Measurements from ENCODE around the gene CORO2B.
"Not testable (repeated sequence)": the region's sequence is repeated elsewhere in the genome, so short reads cannot be mapped to it uniquely, and the experiment has no call there.

Gene CORO2B

DNA sequence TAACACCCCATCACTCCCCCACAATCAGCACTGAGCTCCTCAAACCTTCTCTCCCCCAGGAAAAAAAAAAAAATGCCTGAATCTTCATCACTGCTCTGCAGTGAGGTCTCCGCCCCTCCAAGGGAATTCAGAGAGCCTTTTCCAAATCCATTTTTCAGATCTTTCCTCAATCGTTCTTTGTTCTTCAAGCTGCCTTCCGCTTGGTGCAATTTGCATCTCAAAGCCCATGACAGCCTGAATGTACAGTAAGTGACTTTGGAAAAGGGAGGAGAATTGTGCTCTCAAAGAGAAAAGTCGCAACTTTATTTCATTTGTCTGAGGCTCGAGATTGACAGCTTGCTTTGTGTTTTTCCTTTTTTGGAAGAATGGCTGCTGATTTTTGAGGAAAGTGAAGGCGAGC, 75.0 kb downstream of the CORO2B start:
- no peak for DNase-seq

DNA sequence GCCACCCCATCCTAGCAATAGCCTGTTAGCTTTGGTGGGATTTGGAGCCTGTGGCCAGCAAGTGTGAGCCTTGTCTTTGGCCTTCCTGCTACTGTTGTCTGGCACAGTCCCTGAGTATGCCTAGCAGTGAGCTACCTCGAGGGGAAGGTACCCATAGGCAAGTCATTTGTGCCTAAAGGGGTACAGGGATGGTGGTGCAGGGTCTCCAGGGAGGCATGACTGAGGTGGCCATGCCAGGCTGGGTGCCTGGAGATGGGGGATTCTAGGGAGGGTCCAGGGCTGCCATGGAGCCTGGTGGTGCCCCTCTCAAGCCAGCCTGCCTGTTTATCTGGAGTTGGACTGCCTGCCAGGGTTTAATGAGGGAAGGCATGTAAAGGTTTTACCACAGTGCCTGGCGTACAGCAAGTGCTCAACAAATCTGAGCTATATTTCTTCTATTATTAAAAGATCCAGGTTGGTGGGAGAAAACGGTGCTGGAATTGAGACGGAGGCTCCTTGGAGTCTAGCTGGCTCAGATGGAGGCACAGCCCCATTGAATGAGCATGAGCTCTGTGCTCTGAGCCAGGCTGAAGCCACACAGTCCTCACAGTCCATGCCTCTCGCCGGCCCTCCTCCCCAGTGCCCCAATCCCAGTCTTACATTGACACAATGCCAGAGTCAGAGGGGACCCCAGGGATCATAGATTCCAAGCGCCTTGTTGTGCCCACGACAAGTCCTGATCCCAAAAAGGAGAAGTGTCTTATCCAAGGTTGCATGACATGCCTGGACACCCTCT, 76.2 kb downstream of the CORO2B start:
- no peak for DNase-seq

DNA sequence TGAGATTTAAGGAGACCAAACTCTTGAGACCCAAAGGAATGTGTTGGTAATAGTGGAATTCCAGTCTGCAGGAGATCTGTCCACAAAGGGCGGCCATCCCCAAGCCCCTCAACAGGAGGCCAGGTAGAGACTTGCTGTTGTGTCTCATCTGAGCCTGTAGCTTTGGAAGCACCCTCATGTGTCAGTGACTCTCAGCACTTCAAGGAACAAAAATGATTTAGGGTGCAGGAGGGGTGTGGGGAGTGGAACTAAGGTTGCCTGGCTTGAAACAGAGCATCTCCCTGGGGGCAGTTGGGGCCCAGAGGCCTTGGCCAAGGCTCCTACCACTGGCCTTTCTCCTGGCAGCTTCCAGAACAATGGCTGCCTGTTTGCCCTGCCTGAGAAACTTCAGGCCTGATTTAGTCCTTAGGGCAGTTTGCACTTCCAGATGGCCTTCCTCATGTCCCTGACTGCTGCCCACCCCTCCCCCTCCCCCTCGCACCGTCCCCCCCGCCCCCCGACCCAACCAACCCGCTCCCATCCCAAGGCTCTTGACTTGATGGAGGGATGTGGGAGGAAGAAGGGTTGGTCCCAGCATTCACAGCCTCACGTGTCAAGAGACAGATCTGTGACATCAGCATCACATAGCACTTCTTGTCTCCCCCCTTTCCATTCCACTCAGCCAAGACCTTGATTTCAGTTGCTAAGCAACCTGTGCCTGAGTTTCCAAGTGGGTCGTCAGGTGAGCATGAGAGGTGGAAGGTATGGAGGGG, 77.1 kb downstream of the CORO2B start:
- DNase-seq: no peak

DNA sequence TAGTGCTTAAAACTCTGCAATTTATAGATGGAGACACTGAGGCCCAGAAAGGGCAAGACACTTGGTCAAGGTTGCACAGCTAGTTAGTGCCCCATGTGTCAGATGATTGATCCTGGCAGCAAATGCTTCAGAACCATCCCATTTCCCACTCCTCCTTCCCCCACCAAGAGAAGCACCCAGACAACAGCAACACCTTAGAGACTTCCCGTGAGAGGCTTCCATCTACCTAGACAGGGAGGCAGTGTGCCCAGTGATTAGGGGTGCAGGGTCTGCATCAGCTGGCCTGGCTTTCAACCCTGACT, 77.6 kb downstream of the CORO2B start:
- DNase-seq: no peak

DNA sequence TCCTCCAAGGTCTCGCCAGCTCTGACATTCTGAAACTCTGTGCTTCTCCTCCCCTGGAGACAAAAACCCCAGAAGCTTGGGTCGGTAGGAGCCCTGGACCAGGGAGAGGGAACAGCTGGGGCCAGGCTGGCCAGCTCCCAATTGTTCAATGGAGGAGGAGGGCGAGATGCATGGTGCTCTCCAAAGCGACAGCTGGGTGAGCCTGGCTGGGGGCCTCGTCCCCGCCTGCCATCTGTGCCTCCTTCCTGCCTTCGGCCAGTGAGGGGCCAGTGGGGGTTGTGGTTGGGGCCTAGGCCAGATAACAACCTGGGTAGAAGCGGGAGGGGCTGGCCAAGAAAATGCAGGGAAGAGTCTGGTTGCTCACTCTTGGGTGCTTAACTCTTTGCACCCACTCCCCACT, 79.4 kb downstream of the CORO2B start:
- no peak for DNase-seq

DNA sequence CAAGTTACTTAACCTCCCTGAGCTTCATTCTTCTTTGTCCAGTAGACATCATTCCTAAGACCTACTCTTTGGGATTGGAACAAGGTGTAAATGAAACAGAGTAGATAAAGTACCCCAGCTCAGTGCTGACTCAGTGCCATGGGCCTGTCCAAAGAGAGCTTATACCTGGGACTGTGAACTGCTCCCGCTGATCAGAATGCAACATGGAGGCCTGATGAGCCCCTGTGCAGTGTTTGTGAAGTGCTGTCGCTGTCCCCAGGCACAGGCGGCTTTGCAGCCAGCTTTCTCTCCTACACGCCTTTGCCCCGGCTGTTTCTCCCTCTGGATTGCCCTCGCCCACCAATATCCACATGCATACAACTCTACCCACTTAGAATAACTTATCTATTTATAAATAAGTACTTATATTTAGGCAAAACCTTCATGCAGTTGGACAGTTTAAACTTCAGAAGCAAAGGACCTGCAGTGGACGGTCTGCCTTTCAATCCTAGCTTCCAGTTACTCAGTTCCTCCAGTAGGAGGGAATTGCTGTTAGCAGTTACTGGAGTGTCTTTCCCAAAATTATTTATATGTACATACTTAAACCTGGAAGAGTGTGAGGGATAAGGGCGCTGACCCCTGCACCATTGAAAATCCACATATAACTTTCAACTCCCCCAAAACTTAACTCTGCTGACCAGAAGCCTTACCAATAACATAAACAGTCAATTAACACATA, 80.0 kb downstream of the CORO2B start:
- DNase-seq: no peak

DNA sequence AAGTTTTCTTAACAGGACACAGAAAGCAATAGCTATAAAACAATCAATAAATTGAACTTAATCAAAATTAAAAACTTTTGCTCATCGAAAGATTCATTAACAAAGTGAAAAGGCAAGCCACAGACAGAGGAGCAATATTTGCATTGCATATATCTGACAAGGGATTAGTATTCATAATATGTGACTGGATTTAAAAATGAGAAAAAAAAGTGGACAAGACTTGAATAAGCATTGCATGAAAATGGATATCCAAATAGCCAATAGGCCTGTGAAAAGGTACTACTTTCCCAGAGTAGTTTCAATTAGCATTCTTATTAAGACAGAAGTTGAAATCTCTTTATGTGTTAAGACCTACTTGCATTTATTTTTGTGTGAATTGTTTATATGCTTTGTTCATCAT, 84.7 kb downstream of the CORO2B start:
- DNase-seq: no peak

DNA sequence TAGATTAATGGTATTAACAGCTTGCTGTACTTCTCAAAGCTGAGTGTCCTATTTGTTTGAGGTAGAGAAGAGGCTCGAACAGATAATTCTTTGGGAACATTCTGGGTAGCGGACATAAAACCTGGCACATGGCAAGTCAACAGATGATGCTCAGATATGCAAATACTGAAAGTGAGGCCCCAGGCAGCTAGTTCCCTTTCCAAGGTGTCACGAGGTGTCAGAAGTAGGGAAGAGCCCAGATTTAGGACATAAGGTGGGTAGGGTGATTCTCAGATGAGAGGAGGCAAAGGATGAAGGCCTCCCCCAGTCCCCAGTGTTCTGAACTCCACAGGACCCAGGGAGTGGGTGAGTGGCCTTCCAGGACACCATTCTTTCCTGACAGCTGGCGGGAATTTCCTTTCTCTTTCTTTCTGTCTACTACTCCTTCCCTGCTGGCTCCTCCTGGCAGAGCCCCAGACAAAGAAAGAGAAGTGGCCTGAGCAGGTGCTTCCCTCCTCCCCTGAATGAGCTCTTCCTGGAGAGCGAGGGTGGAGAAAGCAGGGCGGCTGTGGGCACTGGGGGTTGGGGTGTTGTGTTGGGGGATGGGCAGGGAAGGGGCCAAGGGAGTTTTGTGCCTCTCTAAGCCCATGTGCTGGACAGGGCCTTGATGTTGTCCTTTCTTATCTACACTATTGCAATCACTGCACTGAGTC, 87.5 kb downstream of the CORO2B start:
- no peak for DNase-seq

DNA sequence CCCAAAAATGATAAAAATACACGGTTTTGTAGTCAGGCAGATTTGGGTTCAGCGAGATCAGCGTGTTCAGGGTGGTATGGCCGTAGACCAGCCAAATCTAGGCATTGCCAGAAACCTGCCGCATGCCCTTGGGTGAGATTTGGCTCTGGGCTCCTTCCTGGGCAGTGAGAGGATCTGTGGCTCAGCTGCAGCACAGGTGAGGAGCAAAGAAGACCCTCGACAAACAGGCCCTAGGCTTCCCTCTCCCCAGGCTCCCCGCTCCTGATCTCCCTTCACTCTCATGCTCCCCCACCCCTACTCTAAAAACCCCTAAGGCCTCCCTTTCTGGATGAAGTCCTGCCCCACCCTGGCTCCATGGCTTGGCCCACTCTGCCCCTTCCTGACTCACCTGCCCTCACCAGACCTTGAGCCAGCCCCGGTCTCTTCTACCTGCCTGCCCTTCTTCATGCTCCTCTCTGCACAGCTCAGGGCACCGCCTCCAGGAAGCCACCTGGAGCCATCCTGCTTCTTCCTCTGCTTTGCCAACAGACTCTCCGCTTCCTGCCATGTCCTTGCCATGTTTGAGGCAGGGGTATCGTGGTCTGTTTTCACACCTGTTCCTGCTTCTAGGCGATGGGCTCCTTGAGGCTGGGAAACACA, 88.1 kb downstream of the CORO2B start:
- DNase-seq: no peak

DNA sequence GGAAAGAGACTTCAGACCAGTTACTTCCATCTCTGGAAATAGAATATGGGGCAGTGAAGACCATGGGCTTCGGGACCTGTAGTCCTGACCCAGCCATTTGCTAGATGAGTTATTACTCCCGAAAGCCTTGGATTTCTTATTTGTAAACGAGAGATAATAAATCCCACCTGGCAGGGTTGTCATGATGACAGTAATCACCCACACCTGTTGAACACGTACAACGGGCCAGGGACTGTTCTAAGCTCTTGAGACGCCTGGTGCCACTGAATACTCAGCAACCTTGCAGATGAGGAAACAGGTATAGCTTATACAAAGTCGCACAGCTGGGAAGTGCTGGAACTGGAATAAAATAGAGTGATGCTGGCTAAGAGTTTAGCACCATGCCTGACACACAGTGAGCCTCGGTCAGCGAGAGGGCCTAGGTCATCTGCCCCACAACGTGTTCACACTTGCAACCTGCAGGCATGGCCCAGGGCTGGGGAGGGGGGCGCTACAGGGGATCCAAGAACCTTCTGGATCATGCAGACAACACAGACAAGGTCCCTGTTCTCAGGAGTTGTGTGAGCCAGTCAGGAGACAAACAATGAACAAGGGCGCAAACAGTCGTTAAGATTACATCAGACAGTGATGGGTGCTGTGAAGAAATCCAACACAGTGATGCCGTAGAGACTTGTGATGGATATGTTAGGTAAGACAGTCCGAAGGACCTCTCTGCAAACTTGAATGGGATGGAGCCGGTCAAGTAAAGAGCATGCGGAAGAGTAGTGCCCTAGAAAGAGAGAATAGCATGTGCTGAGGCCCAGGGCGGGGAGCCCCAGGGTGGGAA, 89.2 kb downstream of the CORO2B start:
- no peak for DNase-seq

DNA sequence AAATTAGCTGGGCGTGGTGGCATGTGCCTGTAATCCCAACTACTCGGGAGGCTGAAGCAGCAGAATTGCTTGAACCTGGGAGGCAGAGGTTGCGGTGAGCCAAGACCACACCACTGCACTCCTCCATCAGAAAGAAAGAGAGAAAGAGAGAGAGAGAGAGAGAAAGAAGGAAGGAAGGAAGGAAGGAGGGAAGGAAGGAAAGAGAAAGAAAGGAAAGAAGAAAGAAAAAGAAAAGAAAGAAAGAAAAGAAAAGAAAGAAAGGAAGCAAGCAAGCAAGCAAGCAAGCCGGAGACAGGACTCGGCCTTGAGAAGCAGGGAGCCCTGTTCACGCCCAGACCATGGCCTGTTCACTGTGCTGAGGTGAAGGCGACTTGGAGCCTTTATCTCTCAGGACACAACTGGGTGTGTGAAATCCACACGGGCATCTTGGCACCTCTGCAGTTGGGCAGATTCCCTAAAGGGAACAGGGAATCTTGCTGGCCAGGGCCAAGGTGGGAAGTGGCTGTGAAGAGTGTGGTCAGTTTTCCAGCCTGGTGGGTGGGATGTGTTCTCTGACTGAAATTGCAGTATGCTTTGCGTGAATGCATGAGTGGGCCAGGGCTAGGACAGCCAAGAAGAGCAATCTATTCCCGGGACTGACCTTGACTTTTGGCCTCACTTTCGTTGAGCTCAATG, 90.3 kb downstream of the CORO2B start:
- no peak for DNase-seq

DNA sequence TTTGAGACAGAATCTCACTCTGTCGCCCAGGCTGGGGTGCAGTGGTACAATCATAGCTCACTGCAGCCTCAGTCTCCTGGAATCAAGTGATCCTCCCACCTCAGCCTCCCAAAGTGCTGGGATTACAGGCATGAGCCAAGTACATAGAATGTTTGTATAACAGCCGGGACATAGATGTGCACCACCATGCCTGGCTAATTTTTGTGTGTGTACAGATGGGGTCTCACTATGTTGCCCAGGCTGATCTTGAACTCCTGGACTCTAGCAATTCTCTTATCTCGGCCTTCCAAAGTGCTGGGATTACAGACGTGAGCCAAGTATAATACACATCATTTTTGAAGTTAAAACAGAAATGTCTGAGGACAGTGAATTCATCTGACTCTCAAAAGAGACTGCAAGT, 93.5 kb downstream of the CORO2B start:
- no peak for DNase-seq

DNA sequence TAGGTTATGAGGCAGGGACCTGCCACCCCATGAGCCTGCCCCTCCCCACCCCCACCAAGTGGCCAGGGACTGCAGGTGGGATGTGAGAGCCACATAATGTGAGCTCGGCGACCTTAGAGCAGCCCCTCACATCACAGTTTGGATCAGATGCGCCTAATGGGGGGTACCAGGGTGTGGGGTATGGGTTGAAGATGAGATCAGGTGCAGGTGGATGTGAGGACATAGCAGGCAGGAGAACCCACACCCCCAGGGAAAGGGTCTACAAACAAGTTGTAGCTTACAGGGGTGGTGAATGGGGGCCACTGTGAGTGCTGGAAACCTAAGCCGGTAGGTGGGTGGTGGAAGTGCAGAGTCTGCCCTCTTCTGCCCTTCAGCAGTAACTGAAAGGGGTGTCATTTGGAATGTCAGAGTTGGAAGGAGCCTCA, 94.0 kb downstream of the CORO2B start:
- no peak for DNase-seq

DNA sequence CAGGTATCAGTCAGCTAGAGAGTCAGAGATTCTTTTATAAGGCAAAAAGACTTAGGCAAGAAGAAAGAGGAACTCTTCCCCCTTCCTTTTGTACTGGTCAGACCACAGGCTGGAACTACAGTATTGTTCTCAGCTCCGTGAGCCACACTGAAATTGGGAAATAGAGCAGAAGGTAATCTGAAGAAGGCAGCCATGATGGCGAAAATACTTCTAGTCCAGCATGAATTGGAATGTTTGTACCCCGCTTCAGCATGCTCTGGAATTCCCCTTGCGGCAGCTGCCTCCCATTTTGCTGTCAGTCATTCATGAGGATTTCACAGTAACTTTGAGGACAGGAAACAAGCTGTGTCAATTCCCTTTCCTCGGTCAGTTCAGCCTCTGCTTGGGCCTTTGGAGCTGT, 96.2 kb downstream of the CORO2B start:
- no peak for DNase-seq

DNA sequence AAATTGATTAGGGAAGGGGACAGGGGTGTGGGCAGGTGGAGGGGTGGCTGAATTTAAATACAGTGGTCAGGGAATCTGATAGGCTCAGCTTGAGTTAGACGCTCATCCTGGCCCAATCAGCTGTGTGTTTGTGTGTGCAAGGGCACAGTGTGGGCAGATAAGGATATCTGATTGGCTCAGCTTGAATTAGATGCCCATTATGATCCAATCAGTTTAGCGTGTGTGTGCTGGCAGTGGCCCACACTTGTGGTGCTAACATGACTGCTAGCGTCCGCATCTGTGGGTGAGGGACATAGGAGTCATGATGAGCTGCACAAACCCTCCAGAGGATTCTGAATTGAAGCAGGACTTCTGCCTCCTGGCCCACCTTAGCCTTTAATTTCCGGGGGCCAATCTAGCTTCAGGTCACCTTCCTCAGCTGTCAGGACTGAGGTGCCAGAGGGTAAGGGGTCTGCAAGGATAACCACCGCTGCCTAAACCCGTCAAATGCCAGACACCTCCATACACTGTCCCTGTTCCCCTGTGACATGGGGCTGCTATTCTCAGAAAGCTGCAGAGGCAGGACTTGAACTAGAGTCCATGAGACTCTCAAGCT, 97.3 kb downstream of the CORO2B start:
- DNase-seq: no peak

DNA sequence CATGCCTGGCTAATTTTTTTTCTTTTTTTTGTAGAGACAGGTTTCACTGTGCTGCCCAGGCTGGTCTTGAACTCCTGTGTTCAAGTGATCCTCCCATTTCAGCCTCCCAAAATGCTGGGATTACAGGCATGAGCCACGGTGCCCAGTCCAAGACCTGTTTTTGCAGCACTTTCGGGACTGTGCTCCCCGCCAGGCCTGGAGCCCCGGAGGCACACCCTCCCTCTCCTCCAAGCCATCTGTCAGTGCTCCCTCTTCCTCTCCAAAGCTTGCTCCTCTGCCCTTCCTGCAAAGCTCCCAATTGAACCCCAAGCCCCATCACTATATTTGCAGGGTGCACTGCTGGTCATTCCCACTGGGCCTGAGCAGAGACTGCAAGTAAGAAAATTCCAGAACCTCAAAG, 98.1 kb downstream of the CORO2B start:
- no peak for DNase-seq

DNA sequence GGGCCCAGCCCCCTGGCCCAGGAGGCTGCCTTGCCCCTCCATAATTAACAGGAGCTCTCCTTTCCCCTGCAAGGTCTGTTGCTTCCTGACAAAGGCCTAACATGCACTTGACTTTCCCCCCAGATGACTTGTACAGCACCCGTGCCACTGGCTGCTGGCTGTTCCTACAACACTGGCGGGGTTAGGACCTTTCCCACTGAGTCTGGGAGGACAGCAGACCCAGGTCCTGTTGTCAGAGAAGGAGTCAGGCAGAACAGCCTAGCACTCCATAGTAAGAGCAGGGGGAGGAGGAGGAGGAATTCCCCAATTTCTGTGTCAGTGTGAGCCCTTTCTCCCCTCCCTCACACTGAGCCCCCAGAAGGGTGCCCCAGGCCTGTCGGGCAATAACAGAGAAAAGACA, 99.2 kb downstream of the CORO2B start:
- DNase-seq: no peak

DNA sequence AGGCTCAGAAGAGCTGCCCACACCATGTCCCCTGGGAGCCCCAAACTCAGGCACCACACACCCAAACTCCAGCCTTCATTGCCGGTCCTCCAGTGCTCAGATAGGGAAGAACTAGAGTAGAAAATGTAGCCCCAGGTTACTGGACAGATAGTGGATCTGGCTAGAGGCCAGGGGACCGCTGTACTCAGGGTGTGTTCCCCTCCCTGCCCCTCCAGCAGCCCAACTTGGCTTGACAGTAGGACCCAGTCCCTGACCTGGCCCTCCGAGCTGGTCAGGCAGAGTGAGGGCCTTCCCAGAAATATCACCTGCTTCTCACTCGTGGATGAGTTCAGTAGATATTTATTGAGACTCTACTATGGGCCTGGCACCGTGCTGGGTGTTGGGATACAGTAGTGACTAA, 100.0 kb downstream of the CORO2B start:
- DNase-seq: no peak

DNA sequence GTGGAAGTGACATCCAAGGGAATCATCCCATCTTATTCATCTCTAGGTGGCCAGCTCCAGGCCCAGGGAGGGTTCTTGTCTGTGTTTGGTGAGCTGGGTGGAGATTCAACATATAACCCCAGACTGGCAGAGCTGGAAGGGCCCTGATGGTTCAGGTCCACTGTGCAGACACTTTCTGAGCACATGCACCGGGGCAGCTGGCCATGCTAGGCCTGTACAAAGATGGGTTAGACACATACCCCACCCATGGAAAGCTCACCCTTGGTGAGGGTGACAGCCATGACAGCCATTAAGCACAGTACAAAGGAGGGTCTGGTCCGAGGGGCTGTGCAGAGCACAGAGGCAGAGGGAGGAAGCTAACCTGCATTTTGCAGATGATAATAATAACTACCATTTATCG, 100.4 kb downstream of the CORO2B start:
- no peak for DNase-seq

DNA sequence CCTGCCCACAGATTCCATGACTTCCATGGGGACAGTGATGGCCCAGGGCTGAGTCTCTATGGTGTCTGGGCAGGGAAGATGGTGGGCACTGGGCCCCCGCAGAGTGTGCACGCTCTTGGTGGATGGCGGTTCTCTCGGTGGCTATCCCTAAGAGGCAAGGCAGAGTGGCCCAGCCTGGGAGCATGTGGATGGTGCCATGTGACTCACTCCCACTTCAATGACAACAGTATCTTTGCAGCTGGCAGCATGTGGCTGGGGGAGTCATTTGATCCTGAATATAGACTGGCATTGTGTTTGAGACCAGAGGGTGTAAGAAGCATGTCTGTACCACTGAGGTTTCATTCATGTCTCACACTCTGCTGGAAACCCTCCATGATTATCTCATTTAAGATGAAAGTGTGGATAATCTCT, 101.2 kb downstream of the CORO2B start:
- DNase-seq: no peak

DNA sequence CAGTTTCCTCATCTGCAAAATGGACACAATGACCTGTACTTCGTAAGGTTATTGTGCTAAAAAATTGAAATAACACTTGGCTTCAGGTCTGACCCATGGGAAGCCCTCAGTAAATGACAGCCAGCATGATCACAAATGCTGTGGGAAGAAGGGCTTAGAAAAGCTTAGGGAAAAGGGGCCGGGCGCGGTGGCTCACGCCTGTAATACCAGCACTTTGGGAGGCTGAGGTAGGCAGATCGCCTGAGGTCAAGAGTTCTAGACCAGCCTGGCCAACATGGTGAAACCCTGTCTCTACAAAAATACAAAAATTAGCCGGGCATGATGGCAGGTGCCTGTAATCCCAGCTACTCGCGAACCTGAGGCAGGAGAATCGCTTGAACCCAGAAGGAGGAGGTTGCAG, 102.0 kb downstream of the CORO2B start:
- DNase-seq: not testable (repeated sequence)
